Vagina (tissue), 2 donors: ENCODE data around the gene USP46. TPM values are rescaled to one million over a fixed set of nuclear protein-coding genes. Genes with fewer than 3 reads are reported as not detected.

Source experiments
- DNase-seq, 2 donors: peaks; one replicate each; pipeline ENCODE4 v3.0.0-alpha.2; 2017; ENCODE audit errors: extremely low spot score in 2 of 2
- H3K27ac ChIP-seq: fragments of 200-600 bp; sonication (generic); one replicate; pipeline ENCODE4 v1.5.1; 2019
- H3K27me3 ChIP-seq: fragments of 200-600 bp; sonication (generic); one replicate; pipeline ENCODE4 v1.5.1; 2019
- H3K36me3 ChIP-seq, 2 donors: fragments of 200-600 bp; sonication (generic); one replicate each; pipeline ENCODE4 v1.5.1; 2017 to 2019
- H3K4me1 ChIP-seq: fragments of 200-600 bp; sonication (generic); one replicate; pipeline ENCODE4 v1.5.1; 2019
- H3K4me3 ChIP-seq, 2 donors: fragments of 200-600 bp; sonication (generic); 1 replicate in 1 of 2; 2 replicates in 1 of 2; pipeline ENCODE4 v1.5.1; 2016 to 2019
- H3K9me3 ChIP-seq: fragments of 200-600 bp; sonication (generic); one replicate; pipeline ENCODE4 v1.5.1; 2019
- CTCF ChIP-seq, 3 experiments: fragments of 450-650 bp in 2 of 3; fragments of 200-600 bp in 1 of 3; sonication (generic) in 1 of 3; IDR thresholded peaks; one replicate each; pipeline ENCODE4 v1.5.1; 2017 to 2019; ENCODE audit warnings: antibody characterized with exemption in 3 of 3, mild to moderate bottlenecking in 2 of 3, moderate library complexity in 2 of 3
- POLR2A ChIP-seq, 2 donors: fragments of 450-650 bp; IDR thresholded peaks; one replicate each; pipeline ENCODE4 v1.6.1; 2017; ENCODE audit warnings: antibody characterized with exemption in 2 of 2, mild to moderate bottlenecking in 2 of 2, moderate library complexity in 2 of 2
- POLR2AphosphoS5 ChIP-seq, 2 donors: sonication (generic); formaldehyde crosslinking; IDR thresholded peaks; one replicate each; pipeline ENCODE4 v1.9.0; 2017; ENCODE audit warnings: antibody characterized with exemption in 2 of 2, mild to moderate bottlenecking in 2 of 2, low read depth in 1 of 2; ENCODE audit not compliant: insufficient read depth in 1 of 2
- intact Hi-C: fragments of 100-400 bp; cut with DNase I; formaldehyde crosslinking; loops from one replicate; pipeline ENCODE4 v1.15.1; 2023
- total RNA-seq: library from RNA; depleted of rRNA; stranded (reverse); fragments of >200 nt; gene quantifications from one replicate; pipeline ENCODE4 v1.2.3, GENCODE V29; 2016

The USP46 gene
- total RNA-seq, 1 donor from 2014 or later = 10.6 TPM

DNA sequence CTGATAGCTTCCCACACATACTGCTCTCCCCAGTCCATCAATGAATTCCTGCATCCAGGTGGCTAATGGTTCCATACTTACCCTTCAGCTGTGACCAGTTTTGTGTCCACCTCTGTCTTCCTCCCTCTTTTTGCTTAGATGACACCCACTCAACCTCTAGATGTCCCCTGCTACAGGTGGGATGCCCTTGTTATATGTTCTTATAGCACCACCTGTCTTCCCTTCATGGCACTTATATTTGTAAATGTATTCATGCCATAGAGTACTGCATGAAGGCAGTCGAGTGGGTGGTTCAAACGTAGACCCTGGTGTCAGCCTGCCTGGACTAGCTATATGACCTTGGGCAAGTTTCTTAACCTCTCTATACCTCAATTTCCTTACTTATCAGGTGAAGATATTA, 6.5 kb upstream of the USP46 start:
- Histone ChIP-seq H3K36me3 (no peaks in the 10 kb centered on the region), H3K27ac (no peak overlapping the region), H3K4me1 (peaks cover under 1% of the 10 kb centered on the region), H3K9me3 (no peaks in the 10 kb centered on the region), H3K27me3 (no peaks in the 10 kb centered on the region), H3K4me3 (no peak overlapping the region)
- no peak for DNase-seq
- TF ChIP-seq POLR2A (IDR thresholded peaks at IDR 0.05) = no peak
- no peak for TF ChIP-seq POLR2AphosphoS5 (IDR thresholded peaks at IDR 0.05; ENCODE audit: insufficient read depth in 1 of 2, low read depth in 1 of 2)
- no peak for TF ChIP-seq CTCF (IDR thresholded peaks at IDR 0.05)
- intact Hi-C loops = no loop called here

DNA sequence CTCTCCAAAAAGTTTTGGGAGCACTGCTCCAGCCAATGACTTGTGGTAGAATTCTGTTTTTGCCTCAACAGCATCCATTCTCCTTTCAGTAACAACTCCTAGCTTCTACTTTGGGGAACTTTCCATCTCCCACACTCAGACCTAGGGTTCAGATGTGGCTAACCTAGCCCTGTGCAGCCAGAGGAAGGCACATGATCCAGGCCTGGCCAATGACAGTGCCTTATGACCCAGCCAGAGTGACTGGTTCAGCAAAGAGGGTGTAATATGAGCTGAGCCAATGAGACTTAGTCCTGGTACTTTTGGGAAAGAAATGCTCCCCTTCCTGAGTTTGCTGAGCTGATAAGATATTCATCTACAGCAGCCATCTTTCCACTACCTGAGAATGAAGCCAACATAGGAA, 5.4 kb upstream of the USP46 start:
- Histone ChIP-seq H3K4me1 (peaks cover 8% of the 10 kb centered on the region), H3K4me3 (no peak overlapping the region), H3K36me3 (no peaks in the 10 kb centered on the region), H3K27ac (no peak overlapping the region), H3K9me3 (no peaks in the 10 kb centered on the region), H3K27me3 (no peaks in the 10 kb centered on the region)
- DNase-seq = no peak
- intact Hi-C loops = no loop called here
- TF ChIP-seq CTCF (IDR thresholded peaks at IDR 0.05) = no peak
- TF ChIP-seq POLR2A (IDR thresholded peaks at IDR 0.05) = no peak
- TF ChIP-seq POLR2AphosphoS5 (IDR thresholded peaks at IDR 0.05; ENCODE audit: insufficient read depth in 1 of 2, low read depth in 1 of 2) = no peak

DNA sequence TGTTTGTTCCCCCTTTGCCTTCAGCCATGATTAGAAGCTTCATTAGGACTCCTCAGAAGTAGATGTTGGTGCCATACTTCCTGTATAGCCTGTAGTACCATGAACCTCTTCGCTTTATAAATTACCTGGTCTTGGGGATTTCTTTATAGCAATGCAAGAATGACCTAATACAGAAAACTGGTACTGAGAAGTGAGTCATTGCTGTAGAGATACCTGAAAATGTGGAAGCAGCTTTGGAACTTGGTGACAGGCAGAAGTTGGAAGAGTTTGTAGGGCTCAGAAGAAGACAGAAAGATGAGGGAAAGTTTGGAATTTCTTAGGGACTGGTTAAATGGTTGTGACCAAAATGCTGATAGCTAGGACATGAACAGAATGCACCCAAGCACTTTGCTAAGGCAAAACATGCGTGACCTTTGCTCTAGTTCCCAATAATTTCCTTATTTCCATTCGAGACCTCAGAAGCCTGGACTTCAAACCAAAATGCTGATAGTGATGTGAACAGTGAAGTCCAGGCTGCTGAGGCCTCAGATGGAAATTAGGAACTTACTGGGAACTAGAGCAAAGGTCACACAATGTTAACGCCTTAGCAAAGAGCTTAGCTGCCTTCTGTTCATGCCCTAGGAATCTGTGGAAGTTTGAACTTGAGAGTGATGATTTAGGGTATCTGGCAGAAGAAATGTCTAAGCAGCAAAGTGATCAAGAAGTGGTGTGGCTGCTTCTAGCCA, 3.0 kb upstream of the USP46 start:
- no peak overlapping the region for H3K4me3 ChIP-seq
- H3K27ac ChIP-seq = no peak overlapping the region
- no peak for DNase-seq
- TF ChIP-seq POLR2A (IDR thresholded peaks at IDR 0.05) (no peak), CTCF (IDR thresholded peaks at IDR 0.05) (no peak), POLR2AphosphoS5 (IDR thresholded peaks at IDR 0.05; ENCODE audit: insufficient read depth in 1 of 2, low read depth in 1 of 2) (no peak)
- intact Hi-C loops = no loop called here
- no peaks in the 10 kb centered on the region for H3K9me3 ChIP-seq
- H3K36me3 ChIP-seq = no peaks in the 10 kb centered on the region
- H3K4me1 ChIP-seq = peaks cover 22% of the 10 kb centered on the region
- H3K27me3 ChIP-seq = no peaks in the 10 kb centered on the region

- TF ChIP-seq CTCF (IDR thresholded peaks at IDR 0.05) (no peak), POLR2A (IDR thresholded peaks at IDR 0.05) (no peak), POLR2AphosphoS5 (IDR thresholded peaks at IDR 0.05; ENCODE audit: insufficient read depth in 1 of 2, low read depth in 1 of 2) (no peak)
Observed at GRCh38 chr4:52660643-52661042, 1.5 kb upstream of the USP46 start.

DNA sequence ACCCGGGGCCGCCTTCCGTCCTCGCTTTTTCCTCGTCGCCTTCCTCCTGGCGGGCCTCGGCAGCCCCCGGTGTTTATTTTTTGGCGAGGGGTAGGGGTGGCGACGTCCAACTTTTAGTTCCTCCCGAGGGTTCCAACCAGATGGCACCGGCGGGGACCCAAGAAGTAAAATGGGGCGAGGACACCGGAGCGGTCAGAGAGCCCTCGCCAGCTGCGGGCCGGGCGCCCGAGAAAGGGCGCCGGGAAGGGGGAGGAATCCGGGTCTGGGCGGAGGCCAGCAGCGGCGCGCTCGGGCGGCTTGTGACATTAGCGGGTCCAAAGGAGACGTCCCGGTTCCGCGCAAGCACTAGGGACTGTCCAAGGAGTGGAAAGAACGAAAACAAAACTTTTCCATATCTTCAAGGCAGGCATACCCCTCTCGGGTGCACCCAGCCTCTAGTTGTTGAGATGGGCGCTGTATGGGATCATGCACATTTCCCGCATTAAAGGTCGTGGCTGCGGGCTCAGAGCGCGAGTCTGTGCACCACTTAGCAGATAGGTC, 691 bp upstream of the USP46 start:
- H3K9me3 ChIP-seq = no peaks in the 10 kb centered on the region
- H3K4me1 ChIP-seq = peaks cover 43% of the 10 kb centered on the region
- H3K27me3 ChIP-seq = no peaks in the 10 kb centered on the region
- no peaks in the 10 kb centered on the region for H3K36me3 ChIP-seq
- intact Hi-C loops = loop anchor here (5.0 kb wide), 2 partner anchors 53 to 208 kb away; no protein-coding TSS in a partner anchor
- peak overlapping the region; percentile 81 to 96 for H3K4me3 ChIP-seq
- DNase-seq = peak in 1 of 2 donors; percentile 94
- H3K27ac ChIP-seq = peak overlapping the region; percentile 94
- TF ChIP-seq POLR2A (IDR thresholded peaks at IDR 0.05) (no peak), POLR2AphosphoS5 (IDR thresholded peaks at IDR 0.05; ENCODE audit: insufficient read depth in 1 of 2, low read depth in 1 of 2) (peak in 1 of 2 donors; percentile 38)

More at GRCh38 chr4:52660643-52661042, 1.5 kb upstream of the USP46 start:
- no peak for DNase-seq
- no peaks in the 10 kb centered on the region for H3K27me3 ChIP-seq
- H3K4me1 ChIP-seq = peaks cover 35% of the 10 kb centered on the region
- H3K36me3 ChIP-seq = no peaks in the 10 kb centered on the region
- H3K9me3 ChIP-seq = no peaks in the 10 kb centered on the region
- H3K4me3 ChIP-seq = no peak overlapping the region
- H3K27ac ChIP-seq = no peak overlapping the region
- intact Hi-C loops = no loop called here
